Right lobe of liver (tissue), 4 donors: ENCODE results near the gene EARS2.

Experiments
- POLR2A ChIP-seq: fragments of 450-650 bp; IDR thresholded peaks from one replicate; pipeline ENCODE4 v1.6.1; 2017; ENCODE audit warnings: antibody characterized with exemption, mild to moderate bottlenecking
- TF ChIP-seq, protein P1 (sequence below), 4 donors: fragments of 200-600 bp in 3 of 4; fragments of 450-650 bp in 1 of 4; IDR thresholded peaks; one replicate each; pipeline versions ENCODE4 v1.5.1 to v1.8.0; 2016 to 2022; ENCODE audit warnings: antibody characterized with exemption in 4 of 4, mild to moderate bottlenecking in 2 of 4
- donor health status: DM: no; HTN: no; CAD: no.
- donor health status: DM: no; HTN: no; CAD: no.
- donor health status: DM: no; HTN: yes; CAD: no.

GRCh38 chr16:23521965-23522364, 35.2 kb downstream of the EARS2 start:
- TF ChIP-seq, protein P1, sequence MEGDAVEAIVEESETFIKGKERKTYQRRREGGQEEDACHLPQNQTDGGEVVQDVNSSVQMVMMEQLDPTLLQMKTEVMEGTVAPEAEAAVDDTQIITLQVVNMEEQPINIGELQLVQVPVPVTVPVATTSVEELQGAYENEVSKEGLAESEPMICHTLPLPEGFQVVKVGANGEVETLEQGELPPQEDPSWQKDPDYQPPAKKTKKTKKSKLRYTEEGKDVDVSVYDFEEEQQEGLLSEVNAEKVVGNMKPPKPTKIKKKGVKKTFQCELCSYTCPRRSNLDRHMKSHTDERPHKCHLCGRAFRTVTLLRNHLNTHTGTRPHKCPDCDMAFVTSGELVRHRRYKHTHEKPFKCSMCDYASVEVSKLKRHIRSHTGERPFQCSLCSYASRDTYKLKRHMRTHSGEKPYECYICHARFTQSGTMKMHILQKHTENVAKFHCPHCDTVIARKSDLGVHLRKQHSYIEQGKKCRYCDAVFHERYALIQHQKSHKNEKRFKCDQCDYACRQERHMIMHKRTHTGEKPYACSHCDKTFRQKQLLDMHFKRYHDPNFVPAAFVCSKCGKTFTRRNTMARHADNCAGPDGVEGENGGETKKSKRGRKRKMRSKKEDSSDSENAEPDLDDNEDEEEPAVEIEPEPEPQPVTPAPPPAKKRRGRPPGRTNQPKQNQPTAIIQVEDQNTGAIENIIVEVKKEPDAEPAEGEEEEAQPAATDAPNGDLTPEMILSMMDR (IDR thresholded peaks at IDR 0.05) = no peak
- no peak for TF ChIP-seq POLR2A
